A549 (cell line): ENCODE measurements around the gene SPOCK2.

Experiments used
- CHD4 ChIP-seq: fragments of 200-600 bp; sonication (generic); IDR thresholded peaks from 2 replicates; pipeline ENCODE4 v1.6.1; 2016; ENCODE audit warnings: antibody characterized with exemption, mild to moderate bottlenecking, borderline replicate concordance
- CTCF ChIP-seq: fragments of >200 bp; sonication (Bioruptor Twin); formaldehyde crosslinking; IDR thresholded peaks from 3 replicates; pipeline ENCODE4 v1.5.1; 2016
- EP300 ChIP-seq, 2 experiments: fragments of >200 bp; sonication (Bioruptor Twin); formaldehyde crosslinking; IDR thresholded peaks; 2 replicates in 1 of 2; 3 replicates in 1 of 2; pipeline ENCODE4 v1.6.1; 2016 to 2017
- ESRRA ChIP-seq: fragments of 150-350 bp; IDR thresholded peaks from 2 replicates; pipeline ENCODE4 v1.6.1; 2014; ENCODE audit warnings: mild to moderate bottlenecking, low read length, borderline replicate concordance
- HOXA7 ChIP-seq: fragments of 250-450 bp; sonication (Bioruptor Pico); IDR thresholded peaks from 2 replicates; pipeline ENCODE4 v1.5.0; 2020; ENCODE audit warnings: mild to moderate bottlenecking, moderate library complexity
- MAX ChIP-seq: IDR thresholded peaks from 2 replicates; pipeline ENCODE4 v1.6.1; 2012
- POLR2A ChIP-seq: IDR thresholded peaks from 2 replicates; pipeline ENCODE4 v1.6.1; 2012; ENCODE audit warnings: mild to moderate bottlenecking, low read length
- REST ChIP-seq: fragments of 200-600 bp; sonication (generic); IDR thresholded peaks from 2 replicates; pipeline ENCODE4 v1.6.1; 2016; ENCODE audit warnings: antibody characterized with exemption, mild to moderate bottlenecking, moderate library complexity

GRCh38 chr10:72024596-72024995, 63.8 kb downstream of the SPOCK2 start:
- no peak for TF ChIP-seq REST
- TF ChIP-seq EP300 (IDR thresholded peaks at IDR 0.05), result no peak
- TF ChIP-seq ESRRA, result no peak
- no peak for TF ChIP-seq CTCF
- TF ChIP-seq MAX, result no peak
- TF ChIP-seq CHD4, result no peak
- no peak for TF ChIP-seq HOXA7 (CRISPR knock-in tag)
- no peak for TF ChIP-seq POLR2A
